Large intestine (tissue), 3 donors: ENCODE measurements around the gene WNT1. TPM values are rescaled to one million over a fixed set of nuclear protein-coding genes. Genes with fewer than 3 reads are reported as not detected.

Source experiments
- DNase-seq, 2 donors: peaks; one replicate each; pipeline versions ENCODE4 v3.0.0 to v3.0.0-alpha.2; 2013
- H3K27ac ChIP-seq: one replicate; pipeline ENCODE4 v1.5.1; 2013; ENCODE audit warnings: low read length
- H3K27me3 ChIP-seq: 2 replicates; pipeline ENCODE4 v1.6.1; 2013; ENCODE audit warnings: low read length; ENCODE audit not compliant: control insufficient read depth, insufficient read depth
- H3K36me3 ChIP-seq: 2 replicates; pipeline ENCODE4 v1.6.1; 2013; ENCODE audit warnings: low read length; ENCODE audit not compliant: control insufficient read depth, insufficient read depth
- H3K4me1 ChIP-seq: one replicate; pipeline ENCODE4 v1.6.1; 2013; ENCODE audit warnings: low read length; ENCODE audit not compliant: control insufficient read depth, insufficient read depth
- H3K4me3 ChIP-seq: one replicate; pipeline ENCODE4 v1.5.1; 2013; ENCODE audit warnings: low read length
- H3K9me3 ChIP-seq: one replicate; pipeline ENCODE4 v1.6.1; 2013; ENCODE audit warnings: mild to moderate bottlenecking, low read depth, low read length, moderate library complexity; ENCODE audit not compliant: control insufficient read depth
- WGBS: methylation state at CpG from one replicate; pipeline ENCODE4 v1.1.5; 2013; ENCODE audit warnings: low lambda C conversion rate; ENCODE audit not compliant: insufficient coverage; 5-methylcytosine and 5-hydroxymethylcytosine counted together
- polyA plus RNA-seq: library from polyadenylated mRNA; unstranded; fragments of 120-200 nt; gene quantifications from one replicate; pipeline ENCODE4 v1.2.1, GENCODE V29; 2013

The WNT1 gene
- polyA plus RNA-seq, 1 donor: not detected

DNA sequence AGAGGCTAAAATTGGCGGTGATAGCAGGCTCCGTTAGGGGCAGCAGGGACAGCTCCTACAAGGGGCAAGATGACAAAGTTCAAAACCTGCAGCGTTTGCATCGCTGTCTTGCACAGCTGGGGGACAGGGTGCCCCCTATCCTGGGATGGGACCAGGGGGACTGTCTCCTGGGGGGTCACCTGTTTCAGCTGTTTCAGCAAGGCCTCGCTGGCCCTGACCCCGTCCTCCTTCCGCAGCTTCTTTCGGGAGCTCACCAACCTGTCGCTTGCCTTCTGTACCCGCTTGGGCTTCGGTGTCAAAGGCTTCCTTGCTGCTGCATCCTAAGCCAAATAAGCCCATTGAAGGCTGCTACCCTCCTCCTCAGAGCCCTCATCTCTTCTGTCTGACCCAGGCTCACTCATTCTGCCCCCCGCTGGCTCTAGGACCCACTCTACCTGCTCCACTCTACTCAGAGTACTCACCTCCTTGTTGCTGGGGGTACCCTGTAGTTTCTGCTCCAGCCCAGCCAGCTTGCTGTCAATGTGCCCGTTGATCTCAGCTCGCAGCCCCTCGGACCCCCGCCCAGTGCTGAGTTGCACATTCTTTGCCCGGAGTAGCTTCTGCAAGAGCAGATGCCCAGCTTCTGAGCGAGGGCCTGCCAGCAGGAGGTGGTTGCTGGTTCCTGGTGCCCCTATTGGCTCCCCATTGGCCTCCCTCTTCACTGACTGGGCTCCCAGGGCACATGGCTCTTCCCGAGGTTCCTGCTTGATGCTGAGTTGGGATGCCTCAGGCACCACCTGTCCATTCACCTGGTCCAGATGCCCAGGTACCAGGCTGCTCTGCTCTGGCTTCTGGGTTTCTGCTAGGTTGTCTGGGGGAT lies 52.8 kb downstream of the WNT1 start:
- H3K36me3 ChIP-seq: peaks cover 96% of the 10 kb centered on the region
- no peaks in the 10 kb centered on the region for H3K4me1 ChIP-seq
- WGBS: no CpG with 5 or more reads among the region's 19 CpGs
- DNase-seq: no peak
- H3K9me3 ChIP-seq: no peaks in the 10 kb centered on the region
- H3K27me3 ChIP-seq: no peaks in the 10 kb centered on the region
- H3K27ac ChIP-seq: no peak overlapping the region
- H3K4me3 ChIP-seq: no peak overlapping the region

DNA sequence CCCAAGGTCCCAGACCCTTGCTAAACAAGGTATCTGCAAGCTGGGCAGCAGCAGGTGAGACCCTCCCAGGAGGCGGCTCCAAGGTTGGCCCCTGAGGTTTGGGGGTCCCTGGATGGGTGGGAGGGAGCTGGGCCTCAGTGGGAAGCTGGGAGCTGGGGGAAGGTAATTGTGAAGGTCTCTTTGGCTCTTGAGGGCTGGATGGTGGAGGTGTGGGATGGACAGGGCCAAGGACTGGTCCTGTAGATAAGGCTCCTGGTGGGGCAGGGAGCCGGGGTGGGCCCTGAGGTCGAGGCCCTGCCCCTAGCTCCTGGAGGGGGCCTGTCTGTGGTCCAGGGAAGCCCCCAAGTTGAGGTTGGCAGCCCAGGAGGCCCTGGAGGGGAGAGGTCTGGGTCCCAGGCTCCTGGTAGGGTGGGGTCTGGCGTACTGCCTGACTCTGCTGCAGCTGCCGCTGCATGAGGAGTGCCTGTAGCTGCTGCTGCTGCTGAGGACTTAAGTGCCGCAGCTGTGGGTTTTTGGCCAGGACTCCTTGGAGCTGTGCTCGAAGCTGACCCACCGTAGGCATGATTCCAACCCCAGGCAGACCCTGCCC lies 53.5 kb downstream of the WNT1 start:
- H3K4me1 ChIP-seq: no peaks in the 10 kb centered on the region
- no peak for DNase-seq
- no peak overlapping the region for H3K27ac ChIP-seq
- no peaks in the 10 kb centered on the region for H3K9me3 ChIP-seq
- WGBS: no CpG with 5 or more reads among the region's 8 CpGs
- no peaks in the 10 kb centered on the region for H3K27me3 ChIP-seq
- H3K36me3 ChIP-seq: peaks cover 91% of the 10 kb centered on the region
- no peak overlapping the region for H3K4me3 ChIP-seq

Other genes starting within 250 kb of the WNT1 start
- gene ADCY6, start 189.2 kb upstream of the WNT1 start, polyA plus RNA-seq: 54.2 TPM
- 20.6 TPM for gene CACNB3, start 159.8 kb upstream of the WNT1 start, polyA plus RNA-seq
- 90.9 TPM for gene DDX23, start 126.2 kb upstream of the WNT1 start, polyA plus RNA-seq
- gene RND1, start 112.5 kb upstream of the WNT1 start, polyA plus RNA-seq: 1.3 TPM
- 55.3 TPM for gene FKBP11, start 52.8 kb upstream of the WNT1 start, polyA plus RNA-seq
- gene ARF3, start 20.8 kb upstream of the WNT1 start, polyA plus RNA-seq: 92.4 TPM
- 0.33 TPM for gene WNT10B, start 6.6 kb upstream of the WNT1 start, polyA plus RNA-seq
- gene DDN, start 21.1 kb downstream of the WNT1 start, polyA plus RNA-seq: 0.43 TPM
- gene PRKAG1, start 40.5 kb downstream of the WNT1 start, polyA plus RNA-seq: 66.8 TPM
- gene KMT2D, start 82.5 kb downstream of the WNT1 start, polyA plus RNA-seq: 46.1 TPM
- 0.79 TPM for gene RHEBL1, start 91.7 kb downstream of the WNT1 start, polyA plus RNA-seq
- gene DHH, start 116.5 kb downstream of the WNT1 start, polyA plus RNA-seq: 0.52 TPM
- gene LMBR1L, start 132.5 kb downstream of the WNT1 start, polyA plus RNA-seq: 111 TPM
- 751 TPM for gene TUBA1B, start 153.1 kb downstream of the WNT1 start, polyA plus RNA-seq
- gene TUBA1A, start 210.8 kb downstream of the WNT1 start, polyA plus RNA-seq: 547 TPM